ENCODE measurements around the gene MYD88.
"Not testable (repeated sequence)": the region's sequence is repeated elsewhere in the genome, so short reads cannot be mapped to it uniquely, and the experiment has no call there.

MYD88 gene

DNA sequence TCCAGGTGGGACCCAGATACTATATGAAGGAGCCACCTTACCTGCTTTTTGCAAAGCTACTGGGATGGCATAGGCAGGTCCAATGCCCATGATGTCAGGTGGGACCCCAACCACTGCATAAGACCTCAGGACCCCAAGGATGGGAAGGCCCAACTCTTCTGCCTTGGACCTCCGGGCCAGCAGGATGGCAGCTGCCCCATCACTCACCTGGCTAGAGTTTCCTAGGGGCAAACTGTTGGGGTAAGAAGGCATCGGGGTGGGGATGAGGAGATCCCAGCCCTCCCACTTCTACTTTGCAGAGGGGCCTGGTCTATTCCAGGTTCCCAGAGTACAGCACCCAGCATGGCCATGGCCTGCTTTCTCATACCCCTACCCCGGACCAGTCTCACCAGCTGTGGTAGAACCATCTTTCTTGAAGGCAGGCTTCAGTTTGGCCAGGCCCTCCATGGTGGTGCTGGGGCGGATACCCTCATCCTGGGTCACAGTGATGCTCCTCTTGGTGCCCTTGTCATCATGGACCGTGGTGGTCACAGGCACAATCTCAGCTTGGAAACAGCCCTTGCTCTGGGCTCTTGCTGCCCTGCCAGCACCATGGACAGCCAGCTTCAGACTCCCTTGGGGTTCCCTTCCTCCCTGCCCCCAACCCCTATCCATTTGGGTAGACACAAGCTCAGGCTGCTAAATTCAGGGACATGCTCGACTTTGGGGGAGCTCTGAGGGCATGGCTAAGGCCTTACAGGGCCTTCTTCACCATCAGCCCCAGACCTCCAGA is 12.2 kb upstream of the MYD88 start:
- no peak for DNase-seq (ENCODE audit: low spot score)

DNA sequence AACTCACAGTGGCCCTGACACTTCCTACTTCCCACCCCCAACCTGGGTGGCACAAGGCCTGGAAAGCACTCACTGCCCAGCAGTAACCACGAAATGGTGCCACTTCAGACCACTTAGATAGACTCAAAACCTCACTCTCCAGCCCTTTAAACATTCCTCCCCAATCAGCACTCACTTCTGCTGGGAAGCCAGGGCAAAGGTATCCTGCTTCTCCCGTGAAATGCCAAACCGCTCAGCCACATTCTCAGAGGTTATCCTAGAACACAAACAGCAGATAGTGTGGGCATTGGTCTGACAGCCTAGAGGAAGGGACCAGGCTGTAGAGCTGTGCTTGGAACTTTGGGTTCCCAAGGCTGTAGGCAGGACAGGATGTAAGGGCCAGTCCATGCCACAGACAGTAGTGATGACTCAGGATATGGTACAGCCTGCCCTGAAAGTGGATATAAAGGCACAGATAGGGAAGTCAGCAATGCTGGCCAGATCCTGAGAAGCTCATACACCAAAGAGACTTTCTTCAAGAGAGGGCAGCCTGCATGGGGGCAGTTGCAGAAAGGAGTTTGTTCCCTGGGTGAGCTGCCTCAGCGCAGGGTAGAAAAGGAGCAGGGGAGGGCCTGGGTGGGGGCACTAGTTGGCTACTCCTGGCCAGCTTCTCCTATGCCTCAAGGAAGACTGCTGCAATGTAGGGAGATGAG is 10.7 kb upstream of the MYD88 start:
- DNase-seq (ENCODE audit: low spot score), result no peak

DNA sequence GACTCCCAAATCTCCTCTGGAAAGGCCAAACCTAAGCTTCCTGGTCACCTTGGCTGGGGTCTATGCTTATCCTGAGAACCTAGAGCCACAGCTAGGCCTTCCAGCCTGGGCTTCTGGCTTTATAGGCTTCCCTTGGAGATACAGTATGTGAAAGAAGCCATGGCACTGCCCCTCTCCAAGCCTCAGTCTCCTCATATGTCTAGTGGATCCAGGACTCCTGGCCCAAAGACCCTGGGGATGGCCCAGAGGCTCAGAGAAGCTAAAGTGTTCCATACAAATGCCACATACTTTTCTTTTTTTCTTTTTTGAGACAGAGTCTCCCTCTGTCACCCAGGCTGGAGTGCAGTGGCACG is 10.2 kb upstream of the MYD88 start:
- no peak for DNase-seq (ENCODE audit: low spot score)

DNA sequence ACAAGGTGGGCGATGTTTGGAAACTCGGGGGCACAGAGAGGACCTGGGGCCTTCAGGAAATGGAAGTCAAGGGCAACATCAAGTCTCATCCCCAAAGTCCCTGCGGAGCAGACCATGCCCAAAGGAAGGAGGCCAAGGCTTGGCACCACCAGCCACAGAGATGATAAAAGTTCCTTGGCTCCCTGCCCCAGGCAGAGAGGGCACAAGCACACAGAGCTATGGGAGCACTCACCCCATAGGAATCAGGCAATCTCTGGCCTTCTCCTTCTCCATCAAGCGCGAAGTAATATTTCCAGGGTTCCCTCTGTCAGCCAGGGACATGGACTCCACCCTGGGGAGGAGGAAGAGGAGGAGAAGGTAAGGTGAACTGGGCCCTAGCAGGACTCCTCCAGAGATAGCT is 9.4 kb upstream of the MYD88 start:
- DNase-seq (ENCODE audit: low spot score), result no peak

DNA sequence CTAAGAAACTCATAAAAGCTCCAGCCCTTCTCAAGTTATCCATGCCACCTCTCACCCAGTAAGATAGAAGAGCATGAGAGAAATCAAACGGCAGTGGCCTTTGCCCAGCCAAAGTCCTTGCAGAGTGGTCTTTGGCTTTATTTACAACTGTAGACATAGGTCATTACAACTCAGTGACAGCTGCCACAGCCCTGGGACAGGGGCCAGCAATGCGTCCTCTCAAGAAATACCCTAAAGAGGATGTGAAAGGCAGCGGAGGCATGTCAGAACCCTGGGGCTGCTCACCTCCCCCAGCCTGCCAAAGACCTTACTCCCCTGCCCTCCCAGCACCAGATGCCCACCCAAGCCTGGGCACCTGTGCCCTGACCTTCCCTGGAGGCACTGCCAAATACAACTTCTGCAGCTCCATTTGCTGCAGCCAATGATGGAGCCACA is 7.8 kb upstream of the MYD88 start:
- no peak for DNase-seq (ENCODE audit: low spot score)

DNA sequence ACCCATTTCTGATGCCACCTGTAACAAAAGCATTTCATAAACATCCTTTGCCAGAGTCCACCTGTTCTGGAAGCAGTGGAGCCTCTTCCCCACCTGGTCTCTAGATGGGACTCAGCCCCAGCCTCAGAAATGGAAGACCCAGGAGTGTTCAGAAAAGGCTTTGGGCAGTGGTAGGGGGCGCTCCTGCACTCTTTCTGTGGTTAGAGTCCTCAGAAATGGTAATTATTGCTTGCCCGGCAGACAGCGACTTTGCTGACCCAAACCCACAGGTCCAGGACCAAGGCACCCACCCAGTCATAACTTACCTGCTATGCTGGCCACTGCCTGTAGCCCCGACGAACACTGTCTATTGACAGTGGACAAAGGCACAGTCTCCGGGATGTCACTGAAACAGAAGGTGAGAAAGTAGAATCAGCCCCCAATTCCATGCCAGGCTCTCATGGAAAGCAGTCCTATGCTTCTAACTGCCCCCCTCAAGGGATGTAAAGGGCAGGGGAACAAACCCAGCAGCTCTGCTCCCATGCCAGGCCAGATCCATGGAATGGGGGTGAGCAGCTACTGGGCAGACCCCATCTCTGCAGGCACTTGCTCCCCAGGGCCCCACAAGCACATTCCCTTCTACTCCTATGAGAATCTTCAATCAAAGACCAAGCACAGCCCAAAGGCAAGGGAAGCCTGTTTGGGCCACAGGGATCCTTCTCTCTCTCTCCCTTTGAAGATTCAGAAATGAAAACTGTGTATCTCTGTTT is 6.7 kb upstream of the MYD88 start:
- DNase-seq (ENCODE audit: low spot score), result no peak

DNA sequence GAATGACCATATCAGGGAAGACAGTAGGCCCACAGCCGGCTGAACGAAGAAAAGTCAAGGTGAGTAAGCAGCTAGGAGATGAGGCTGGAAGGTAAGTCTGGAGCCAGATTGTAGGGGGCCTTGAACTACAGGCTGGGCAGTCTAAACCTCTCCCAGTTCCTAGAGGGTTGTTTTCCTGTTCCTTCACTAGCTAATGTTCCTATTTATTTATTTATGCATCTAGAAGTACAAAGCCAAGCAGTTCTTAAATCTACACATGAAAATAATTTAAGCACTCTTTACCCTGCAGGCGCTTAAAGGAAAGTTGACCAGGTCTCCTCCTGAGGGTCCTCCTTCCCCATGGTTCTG is 5.3 kb upstream of the MYD88 start:
- DNase-seq (ENCODE audit: low spot score), result no peak

DNA sequence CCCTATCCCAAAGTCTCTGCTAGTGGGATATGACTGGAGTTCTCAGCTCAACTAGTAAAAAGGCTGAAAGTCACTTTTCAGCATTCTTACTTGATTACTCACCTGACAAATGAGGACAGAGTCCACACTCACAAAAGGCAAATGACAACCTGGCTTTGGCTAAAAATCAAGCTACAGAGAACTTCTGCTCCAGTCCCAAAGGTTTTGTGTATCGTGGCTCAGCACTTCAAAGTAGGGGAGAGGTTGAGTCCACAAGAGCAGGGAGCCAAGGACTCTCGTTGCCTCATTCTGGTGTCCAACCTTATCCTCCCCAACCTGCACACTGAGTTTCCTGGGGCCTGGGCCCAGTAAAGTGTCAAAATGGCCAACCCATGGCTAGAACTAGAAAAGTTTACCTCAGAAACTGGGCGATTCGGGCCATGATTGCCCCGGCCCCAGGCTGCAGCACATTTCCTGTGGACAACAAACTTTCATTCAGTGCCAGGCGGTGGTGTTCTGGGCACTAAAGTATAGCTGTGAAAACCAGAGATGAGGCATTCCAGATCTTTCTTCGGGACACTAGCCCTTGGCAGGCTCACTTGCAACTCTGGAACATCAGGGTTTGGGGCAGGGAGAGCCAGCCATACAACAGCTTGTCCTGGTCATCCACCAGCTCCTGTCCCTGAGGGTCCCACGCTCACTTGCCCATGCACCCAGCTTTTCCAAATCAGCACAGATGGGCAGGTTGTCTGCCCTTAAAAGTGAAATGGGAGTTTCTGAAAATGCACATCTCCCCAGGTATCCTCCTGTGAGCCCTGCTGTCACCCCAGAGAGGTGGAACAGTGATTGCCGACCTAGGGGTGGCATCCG is 4.7 kb upstream of the MYD88 start:
- DNase-seq (ENCODE audit: low spot score), result no peak

DNA sequence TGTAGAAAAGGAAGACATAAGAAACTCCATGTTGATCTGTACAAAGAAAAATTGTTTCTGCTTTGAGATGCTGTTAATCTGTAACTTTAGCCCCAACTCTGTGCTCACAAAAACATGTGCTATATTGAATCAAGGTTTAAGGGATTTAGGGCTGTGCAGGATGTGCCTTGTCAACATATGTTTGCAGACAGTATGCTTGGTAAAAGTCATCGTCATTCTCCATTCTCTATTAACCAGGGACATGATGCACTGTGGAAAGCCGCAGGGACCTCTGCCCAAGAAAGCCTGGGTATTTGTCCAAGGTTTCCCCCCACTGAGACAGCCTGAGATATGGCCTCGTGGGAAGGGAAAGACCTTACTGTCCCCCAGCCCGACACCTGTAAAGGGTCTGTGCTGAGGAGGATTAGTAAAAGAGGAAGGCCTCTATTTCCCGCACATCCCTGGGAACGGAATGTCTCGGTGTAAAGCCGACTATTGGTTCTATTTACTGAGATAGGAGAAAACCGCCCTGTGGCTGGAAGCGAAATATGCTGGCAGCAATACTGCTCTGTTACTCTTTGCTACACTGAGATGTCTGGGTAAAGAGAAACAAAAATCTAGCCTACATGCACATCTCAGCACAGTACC is 3.8 kb upstream of the MYD88 start:
- not testable (repeated sequence) for DNase-seq (ENCODE audit: low spot score)

DNA sequence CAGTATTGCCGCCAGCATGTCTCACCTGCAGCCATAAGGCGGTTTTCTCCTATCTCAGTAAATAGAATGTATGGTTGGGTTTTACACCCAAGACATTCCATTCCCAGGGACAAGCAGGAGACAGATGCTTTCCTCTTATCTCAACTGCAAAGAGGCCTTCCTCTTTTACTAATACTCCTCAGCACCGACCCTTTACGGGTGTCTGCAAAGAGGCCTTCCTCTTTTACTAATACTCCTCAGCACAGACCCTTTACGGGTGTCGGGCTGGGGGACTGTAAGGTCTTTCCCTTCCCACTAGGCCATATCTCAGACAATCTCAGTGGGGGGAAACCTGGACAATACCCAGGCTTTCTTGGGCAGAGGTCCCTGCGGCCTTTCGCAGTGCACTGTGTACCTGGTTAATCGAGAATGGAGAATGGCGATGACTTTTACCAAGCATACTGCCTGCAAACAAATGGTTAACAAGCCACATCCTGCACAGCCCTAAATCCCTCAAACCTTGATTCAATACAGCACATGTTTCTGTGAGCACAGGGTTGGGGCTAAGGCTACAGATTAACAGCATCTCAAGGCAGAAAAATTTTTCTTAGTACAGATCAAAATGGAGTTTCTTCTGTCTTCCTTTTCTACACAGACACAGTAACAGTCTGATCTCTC is 2.7 kb upstream of the MYD88 start:
- not testable (repeated sequence) for DNase-seq (ENCODE audit: low spot score)

DNA sequence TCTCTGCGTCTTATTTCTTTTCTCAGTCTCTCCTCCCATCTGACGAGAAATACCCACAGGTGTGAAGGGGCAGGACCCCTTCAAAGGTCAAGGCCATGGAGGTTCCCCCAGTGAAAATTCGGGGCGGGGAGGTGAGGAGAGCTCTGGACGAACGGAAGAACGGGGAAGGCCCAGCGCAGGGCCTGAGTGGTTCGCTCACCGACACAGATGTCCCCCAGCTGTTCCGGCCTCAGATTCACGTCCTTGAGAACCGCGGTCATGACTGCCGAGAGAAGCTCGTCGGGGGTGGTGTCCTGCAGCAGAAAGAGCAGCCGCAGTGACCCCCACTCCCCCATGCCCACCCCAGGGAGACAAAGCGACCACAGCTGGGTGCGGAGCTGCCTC is 2.1 kb upstream of the MYD88 start:
- peak; percentile 40 for DNase-seq (ENCODE audit: low spot score)

DNA sequence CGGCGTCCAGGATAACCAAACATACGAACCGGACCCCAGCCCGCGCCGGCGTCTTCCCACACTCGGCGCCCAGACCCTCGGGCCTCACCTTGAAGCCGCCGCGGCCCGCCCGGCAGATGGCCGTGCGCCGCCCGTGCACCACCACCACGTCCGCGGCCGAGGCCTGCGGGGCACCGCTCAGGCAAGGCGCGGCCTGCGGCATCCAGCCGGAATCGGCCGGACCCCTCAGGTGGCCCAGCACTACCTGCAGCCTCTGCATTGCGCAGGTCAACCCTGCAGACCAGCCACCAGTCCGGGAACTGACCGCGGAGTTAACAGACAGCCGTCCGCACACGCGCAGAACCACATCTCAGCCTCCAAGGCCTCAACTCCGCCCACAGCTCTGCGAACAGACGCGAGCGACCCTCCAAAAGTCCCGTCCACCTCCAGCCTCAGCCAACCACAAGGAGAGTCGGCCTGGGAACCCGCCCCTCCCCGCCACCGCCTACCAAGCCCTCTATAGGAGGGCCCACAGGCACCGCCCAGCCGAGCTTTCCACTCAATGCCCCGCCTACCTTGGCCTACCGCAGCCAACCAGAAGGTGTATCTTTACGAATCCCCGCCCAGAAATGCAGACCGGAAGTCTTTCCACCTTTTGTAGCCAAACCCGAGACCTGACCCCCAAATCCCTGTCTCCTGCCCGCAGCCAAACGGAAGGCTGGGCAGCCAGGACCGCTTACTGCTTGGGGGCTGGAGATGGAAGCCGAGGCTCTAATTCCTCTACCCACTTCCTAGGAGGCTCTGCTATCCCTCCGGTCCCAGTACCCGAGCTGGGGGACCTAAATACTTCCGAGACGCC is 1.5 kb upstream of the MYD88 start, which contains the start of gene ACAA1:
TSS of gene ACAA1 (minus strand) at position 351 of the 838 bp plus-strand sequence. CDS start at position 259, 92 bp downstream.
- peak; percentile 99 for DNase-seq (ENCODE audit: low spot score)

DNA sequence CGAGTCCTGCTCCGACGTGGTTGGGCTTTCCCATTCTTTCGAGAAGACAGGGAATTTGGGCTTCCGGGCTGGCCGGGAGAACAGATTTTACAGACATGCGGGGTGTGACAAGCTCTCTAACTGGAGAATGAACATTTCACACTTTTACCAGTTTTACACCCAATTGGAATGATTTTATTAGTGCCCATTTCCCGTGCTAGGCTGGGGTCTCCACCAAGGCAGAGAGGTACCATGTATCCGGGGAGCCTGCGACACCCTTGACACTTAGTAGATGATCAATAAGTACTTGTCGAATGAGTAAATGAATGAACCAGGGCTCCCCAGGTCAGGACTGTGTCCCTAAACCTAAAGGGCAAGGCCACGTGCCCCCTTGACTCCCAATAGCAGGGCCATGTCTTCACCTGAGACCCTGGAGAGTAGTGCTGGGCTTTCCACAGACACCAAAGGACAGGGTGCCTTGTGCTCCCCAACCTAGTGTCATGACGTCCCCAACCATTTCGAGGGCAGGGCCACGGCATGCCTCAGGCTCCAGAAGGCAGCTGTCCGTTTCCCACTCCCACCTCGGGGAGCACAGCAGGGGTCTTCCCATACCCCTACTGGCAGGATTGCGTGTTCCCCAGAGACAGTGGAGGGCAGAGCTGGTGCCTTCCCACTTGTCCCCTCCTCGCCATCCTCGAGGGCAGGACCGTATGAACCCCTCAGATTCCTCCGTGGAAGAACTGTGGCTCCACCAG is 679 bp upstream of the MYD88 start:
- no peak for DNase-seq (ENCODE audit: low spot score)

DNA sequence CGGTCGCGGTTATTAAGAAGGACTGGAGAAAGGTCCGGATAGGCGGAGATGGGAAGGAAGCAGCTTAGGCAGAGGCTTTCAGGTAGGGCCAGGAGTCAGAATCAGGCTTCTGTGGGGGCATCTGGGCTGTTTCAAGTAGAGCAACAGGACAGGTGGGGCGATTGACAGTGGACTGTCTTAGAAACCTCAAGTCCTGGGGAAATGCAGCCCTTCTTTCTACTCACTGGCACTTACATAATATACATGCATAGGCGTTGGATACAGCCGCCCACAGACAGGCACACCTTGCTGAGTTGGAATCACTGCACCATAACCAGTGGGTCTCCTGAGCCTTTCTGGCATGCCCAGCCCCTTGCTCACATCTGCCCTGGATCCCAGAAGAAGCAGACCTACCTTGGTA is 730 bp downstream of the MYD88 start:
- DNase-seq (ENCODE audit: low spot score), result no peak

DNA sequence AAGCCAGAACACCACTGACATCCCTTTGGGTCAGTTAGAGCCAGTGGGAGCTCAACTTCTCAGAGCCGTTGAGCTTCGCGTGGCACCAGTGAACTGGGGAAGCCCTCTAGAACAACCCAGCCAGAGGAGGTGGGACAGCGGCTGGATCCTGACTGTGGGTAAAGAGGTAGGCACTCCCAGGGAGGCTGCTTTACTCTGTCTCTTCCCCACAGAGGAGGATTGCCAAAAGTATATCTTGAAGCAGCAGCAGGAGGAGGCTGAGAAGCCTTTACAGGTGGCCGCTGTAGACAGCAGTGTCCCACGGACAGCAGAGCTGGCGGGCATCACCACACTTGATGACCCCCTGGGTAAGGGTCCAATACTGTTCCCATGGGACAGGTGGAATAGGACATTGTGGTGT is 1.2 kb downstream of the MYD88 start:
- DNase-seq (ENCODE audit: low spot score), result no peak

DNA sequence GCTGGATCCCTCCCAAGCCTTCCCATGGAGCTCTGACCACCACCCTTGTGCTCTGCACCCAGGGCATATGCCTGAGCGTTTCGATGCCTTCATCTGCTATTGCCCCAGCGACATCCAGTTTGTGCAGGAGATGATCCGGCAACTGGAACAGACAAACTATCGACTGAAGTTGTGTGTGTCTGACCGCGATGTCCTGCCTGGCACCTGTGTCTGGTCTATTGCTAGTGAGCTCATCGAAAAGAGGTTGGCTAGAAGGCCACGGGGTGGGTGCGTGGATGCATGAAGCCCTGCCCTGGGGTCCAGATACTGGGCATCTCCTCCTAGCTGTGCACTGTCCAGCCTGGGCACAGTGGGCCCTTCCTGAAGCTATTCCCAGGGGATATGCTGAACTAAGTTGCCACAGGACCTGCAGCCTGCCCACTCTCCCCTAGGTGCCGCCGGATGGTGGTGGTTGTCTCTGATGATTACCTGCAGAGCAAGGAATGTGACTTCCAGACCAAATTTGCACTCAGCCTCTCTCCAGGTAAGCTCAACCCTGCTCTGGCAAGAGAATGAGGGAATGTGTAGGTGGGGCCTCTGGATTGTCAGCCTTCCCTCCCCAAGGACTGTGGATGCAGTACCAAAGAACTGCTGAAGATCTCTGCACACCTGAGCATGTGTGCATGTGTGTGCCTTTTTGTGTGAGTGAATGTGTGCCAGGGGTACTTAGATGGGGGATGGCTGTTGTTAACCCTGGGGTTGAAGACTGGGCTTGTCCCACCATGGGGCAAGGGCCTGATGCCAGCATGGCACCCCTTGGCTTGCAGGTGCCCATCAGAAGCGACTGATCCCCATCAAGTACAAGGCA is 2.1 kb downstream of the MYD88 start:
- no peak for DNase-seq (ENCODE audit: low spot score)

DNA sequence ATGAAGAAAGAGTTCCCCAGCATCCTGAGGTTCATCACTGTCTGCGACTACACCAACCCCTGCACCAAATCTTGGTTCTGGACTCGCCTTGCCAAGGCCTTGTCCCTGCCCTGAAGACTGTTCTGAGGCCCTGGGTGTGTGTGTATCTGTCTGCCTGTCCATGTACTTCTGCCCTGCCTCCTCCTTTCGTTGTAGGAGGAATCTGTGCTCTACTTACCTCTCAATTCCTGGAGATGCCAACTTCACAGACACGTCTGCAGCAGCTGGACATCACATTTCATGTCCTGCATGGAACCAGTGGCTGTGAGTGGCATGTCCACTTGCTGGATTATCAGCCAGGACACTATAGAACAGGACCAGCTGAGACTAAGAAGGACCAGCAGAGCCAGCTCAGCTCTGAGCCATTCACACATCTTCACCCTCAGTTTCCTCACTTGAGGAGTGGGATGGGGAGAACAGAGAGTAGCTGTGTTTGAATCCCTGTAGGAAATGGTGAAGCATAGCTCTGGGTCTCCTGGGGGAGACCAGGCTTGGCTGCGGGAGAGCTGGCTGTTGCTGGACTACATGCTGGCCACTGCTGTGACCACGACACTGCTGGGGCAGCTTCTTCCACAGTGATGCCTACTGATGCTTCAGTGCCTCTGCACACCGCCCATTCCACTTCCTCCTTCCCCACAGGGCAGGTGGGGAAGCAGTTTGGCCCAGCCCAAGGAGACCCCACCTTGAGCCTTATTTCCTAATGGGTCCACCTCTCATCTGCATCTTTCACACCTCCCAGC is 2.9 kb downstream of the MYD88 start:
- no peak for DNase-seq (ENCODE audit: low spot score)

DNA sequence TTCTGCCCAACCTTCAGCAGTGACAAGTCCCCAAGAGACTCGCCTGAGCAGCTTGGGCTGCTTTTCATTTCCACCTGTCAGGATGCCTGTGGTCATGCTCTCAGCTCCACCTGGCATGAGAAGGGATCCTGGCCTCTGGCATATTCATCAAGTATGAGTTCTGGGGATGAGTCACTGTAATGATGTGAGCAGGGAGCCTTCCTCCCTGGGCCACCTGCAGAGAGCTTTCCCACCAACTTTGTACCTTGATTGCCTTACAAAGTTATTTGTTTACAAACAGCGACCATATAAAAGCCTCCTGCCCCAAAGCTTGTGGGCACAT is 3.5 kb downstream of the MYD88 start:
- no peak for DNase-seq (ENCODE audit: low spot score)
